Neural cell (in vitro differentiated cells): ENCODE results near the gene FNDC3B.

Experiments used
- EZH2 ChIP-seq: fragments of 200-600, 300-800 bp; shearing (Covaris generic), sonication (generic); IDR thresholded peaks from 2 replicates; pipeline ENCODE4 v1.6.1; 2014; ENCODE audit warnings: antibody characterized with exemption, low read length, borderline replicate concordance, mild to moderate bottlenecking; ENCODE audit not compliant: insufficient read depth, poor library complexity, severe bottlenecking
- POLR2AphosphoS5 ChIP-seq: IDR thresholded peaks from 2 replicates; pipeline ENCODE4 v1.6.1; 2012
- TF ChIP-seq, protein P1 (sequence below): fragments of 450-650 bp; IDR thresholded peaks from 2 replicates; pipeline ENCODE4 v1.5.1; 2014; ENCODE audit warnings: antibody characterized with exemption, mild to moderate bottlenecking, moderate library complexity; ENCODE audit not compliant: poor library complexity, severe bottlenecking

DNA sequence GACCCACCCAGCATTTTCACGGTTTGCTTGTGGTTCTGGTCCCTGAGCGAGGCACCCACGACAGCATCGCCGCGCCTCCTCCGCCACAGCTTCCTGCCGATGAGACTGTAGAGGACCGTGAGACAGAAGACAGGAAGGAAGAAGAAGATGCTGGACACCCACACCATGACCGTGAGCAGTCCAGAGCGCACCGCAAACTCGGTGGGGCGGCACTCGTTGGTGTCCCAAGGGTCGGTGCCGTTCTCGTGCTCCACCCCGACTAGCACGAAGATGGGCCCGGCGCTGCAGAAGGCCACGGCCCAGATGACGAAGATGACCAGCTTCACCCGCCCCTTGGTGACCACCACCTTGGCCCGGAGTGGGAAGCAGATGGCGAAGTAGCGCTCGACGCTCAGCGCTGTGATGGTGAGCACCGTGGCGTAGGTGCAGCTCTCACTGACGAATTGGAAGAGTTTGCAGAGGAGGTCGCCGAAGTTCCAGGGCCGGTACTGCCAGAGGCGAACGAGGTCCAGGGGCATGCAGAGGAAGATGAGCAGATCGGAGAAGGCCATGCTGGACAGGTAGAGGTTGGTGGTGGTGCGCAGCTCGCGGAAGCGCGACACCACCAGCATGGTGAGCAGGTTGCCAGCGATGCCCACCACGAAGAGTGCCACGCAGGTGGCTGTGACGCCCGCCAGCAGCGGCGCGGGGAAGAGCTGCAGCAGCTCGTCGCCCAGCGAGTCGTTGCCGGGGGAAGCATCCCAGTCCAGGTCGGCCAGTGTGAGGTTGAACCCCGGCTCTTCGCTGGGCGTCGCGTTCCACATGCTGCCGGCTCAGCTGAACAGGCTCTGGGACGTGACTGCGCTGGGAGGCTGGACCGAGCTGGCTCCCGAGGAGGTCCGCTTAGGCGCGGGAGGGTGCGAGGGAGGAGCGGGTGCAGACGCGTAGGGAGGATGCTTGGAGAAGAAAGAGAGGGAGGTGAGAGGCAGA lies 408.5 kb downstream of the FNDC3B start, which contains the start of gene GHSR:
- TF ChIP-seq, protein P1, sequence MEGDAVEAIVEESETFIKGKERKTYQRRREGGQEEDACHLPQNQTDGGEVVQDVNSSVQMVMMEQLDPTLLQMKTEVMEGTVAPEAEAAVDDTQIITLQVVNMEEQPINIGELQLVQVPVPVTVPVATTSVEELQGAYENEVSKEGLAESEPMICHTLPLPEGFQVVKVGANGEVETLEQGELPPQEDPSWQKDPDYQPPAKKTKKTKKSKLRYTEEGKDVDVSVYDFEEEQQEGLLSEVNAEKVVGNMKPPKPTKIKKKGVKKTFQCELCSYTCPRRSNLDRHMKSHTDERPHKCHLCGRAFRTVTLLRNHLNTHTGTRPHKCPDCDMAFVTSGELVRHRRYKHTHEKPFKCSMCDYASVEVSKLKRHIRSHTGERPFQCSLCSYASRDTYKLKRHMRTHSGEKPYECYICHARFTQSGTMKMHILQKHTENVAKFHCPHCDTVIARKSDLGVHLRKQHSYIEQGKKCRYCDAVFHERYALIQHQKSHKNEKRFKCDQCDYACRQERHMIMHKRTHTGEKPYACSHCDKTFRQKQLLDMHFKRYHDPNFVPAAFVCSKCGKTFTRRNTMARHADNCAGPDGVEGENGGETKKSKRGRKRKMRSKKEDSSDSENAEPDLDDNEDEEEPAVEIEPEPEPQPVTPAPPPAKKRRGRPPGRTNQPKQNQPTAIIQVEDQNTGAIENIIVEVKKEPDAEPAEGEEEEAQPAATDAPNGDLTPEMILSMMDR, result no peak
- TF ChIP-seq EZH2 (no peak), POLR2AphosphoS5 (no peak)
